Measurements from ENCODE around the gene BHLHA15.
A peak's percentile ranks its signal among the peaks of the same experiment; 100 is the strongest.

Gene BHLHA15

GRCh38 chr7:98189559-98189958 is 21.7 kb upstream of the BHLHA15 start:
- no peak for DNase-seq

- no peak for DNase-seq
Observed at GRCh38 chr7:98191668-98192431, 19.4 kb upstream of the BHLHA15 start.

DNA sequence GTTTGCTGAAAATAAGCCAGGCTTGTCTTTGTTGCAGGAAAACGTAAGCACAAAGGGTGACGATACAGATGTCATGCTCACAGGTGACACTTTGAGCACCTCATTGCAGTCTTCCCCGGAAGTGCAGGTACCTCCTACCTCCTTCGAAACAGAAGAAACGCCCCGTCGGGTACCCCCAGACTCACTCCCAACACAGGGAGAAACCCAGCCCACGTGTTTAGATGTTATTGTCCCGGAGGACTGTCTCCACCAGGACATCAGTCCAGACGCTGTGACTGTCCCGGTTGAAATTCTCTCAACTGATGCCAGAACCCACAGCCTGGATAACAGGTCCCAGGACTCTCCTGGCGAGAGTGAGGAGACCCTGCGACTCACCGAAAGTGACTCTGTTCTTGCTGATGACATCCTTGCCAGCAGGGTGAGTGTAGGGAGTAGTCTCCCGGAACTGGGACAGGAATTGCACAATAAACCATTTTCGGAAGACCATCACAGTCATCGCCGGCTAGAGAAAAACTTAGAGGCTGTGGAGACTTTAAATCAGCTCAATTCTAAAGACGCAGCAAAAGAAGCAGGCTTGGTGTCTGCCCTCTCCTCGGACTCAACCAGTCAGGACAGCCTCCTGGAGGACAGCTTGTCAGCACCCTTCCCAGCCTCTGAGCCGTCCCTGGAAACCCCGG is 18.3 kb upstream of the BHLHA15 start:
- no peak for DNase-seq

GRCh38 chr7:98193474-98194180 is 17.6 kb upstream of the BHLHA15 start:
- DNase-seq = no peak

GRCh38 chr7:98194186-98194585 is 17.1 kb upstream of the BHLHA15 start:
- DNase-seq = no peak

DNA sequence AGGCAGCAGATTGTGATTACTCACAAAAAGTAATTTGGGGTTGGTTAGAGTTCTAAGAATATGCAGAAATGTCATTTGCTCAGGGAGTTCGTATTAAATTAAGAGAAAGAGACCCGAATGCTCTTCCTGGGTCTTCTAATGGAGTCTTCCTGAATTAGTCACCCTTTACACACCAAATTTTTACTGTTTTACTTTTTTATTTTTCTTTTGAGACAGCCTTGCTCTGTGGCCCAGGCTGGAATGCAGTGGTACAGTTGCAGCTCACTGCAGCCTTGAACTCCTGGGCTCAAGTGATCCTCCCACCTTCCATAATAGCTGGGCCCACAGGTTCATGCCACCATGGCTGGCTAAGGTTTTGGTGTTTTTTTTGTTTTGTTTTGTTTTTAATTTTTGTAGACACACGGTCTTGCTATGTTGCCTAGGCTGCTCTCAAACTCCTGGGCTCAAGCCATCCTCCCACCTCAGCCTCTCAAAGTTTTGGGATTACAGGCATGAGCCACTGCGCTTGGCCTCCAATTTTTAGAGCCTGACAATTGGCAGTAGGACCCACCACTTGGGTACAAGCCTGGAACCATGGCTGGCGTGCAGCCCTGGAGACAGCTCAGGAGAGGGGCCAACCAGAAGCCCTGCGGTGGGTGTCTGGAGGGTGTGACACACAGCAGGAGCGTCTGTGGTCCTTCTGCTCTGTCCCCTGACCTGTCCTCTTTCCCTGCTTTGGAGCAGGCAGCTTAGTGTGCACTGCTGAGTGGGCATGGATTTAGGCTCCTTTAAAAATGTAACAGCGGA is 16.4 kb upstream of the BHLHA15 start:
- DNase-seq = no peak

DNA sequence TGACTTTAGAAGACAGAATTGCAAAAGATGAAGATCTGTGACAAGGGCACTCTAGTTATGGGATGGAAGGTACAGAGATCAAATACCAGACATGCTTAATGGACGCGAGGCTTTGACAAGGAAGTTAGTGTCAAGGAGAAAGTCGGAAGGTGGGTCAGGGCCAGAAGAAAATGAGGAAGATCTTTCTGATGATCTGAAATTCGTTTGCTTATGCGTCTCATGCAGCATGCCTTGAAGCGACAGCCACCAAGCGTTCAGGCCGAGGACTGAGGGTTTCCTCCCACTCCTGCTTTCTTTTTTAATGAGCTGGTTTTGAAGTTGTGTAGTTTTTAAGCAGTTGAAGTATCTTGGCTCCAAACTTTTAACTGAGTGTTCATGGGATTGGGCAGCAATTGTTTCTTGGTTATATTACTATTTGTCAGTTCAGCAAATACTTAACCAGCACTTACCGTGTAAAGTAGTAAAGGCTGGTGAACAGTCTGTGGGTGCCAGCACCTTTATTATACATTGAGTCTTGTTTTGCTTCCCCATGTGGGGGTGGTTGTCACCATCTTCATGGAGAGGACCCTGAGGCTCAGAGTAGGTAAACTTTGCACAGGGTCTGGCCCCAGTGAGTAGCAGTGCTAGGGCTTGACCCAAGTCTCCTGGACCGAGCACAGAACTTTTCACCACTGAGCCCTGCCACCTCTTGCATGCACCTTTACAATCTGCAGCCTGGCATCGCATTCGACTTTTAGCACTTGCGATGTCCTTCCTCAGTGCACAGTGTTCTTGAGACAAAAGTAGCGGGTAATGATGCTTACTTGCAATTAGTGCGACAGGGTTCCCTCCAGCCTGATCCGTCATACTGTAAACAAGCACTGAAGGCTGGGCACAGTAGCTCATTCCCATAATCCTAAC is 14.3 kb upstream of the BHLHA15 start:
- no peak for DNase-seq

GRCh38 chr7:98199131-98199530 is 12.1 kb upstream of the BHLHA15 start:
- DNase-seq = no peak

- DNase-seq = no peak
Observed at GRCh38 chr7:98200364-98200763, 10.9 kb upstream of the BHLHA15 start.

- peak; percentile 83 for DNase-seq
Observed at GRCh38 chr7:98202367-98203195, 8.7 kb upstream of the BHLHA15 start.

DNA sequence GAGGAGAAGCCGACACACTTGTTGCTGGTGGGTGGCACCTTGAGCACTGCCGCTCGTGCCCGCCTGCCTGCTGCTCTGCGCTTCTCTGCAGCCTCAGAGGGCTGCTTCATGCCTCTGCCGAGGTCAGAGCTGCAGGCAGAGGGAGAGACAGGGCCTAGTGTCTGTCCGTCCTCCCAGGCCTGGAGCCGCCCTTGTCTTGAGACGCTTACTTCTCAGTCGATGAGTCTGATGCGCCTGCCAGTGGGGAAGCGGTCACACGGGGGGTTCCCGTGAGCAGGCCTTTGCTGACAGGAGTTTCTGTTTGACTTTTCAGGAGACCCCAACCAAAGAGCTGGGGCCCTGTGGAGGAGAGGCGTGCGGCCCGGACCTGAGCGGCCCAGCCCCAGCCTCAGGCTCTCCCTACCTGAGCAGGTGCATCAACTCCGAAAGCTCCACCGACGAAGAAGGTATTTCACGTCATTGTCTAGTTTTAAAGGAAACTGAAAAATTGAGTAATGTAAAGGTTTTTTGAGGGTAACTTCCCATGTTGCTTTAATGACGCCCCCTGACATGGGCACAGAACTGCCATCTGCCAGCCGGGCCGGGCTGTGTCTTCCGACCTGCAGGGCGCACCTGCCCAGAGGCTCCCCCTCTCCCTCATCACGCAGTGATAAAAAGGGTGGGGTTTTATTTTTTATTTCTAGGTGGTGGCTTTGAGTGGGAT is 7.8 kb upstream of the BHLHA15 start:
- no peak for DNase-seq

GRCh38 chr7:98203964-98204605 is 7.2 kb upstream of the BHLHA15 start:
- DNase-seq = no peak

DNA sequence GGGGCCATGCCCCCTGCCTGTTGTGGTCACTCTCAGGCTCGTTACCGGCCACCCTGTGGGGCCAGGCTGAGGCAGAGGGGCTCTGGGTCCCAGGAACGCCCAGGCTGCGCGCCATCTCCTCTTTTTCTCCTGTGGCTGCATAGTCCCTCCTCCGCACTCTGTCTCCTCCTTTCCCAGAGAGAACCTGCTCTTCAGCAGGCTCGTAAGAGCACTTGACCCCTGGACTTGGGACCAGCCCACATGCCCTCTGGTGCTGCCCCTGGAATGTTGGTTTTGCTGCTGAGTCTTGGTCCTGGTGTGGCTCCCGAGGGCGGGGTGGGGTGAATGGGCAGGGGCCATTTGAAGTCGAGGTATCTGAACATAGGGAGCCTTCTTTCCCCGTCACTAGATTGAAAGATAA is 6.6 kb upstream of the BHLHA15 start:
- DNase-seq = no peak

- no peak for DNase-seq
Observed at GRCh38 chr7:98205162-98205845, 5.9 kb upstream of the BHLHA15 start.

GRCh38 chr7:98206451-98207330 is 4.5 kb upstream of the BHLHA15 start:
- no peak for DNase-seq

DNA sequence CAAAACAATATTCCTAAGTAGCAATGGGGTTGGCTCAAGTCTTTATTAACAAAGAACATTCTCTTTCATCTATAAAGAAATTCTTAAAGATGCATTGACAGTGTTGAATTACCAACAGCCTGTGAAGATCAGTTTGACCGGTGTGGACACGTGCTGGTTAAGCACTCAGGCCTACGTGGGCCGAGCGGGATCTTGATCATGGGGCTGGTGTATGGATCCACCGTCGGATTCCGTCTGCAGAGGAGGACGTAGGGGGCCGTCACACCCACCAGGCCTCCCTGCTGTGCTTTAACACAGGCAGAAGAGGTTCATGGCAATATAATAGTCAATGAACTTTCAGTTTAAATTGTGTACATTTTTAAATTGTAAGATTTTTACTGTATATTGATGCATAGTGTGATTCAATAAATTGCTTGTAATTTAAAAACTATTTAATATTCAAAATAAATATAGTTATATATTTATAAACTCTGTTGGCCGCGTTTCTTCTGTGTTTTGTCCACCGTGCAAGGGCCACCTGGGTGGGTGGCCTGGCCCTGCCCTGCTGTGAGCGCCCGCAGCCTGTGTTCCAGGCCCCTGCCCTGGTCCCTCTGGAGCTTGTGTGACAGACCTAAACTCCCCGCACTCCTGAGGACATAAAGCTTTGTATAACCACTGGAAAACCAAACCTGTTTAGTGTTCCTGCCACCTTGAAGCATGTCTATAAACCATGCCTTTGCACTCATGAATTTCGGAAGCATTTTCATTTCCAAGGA is 1.9 kb upstream of the BHLHA15 start:
- DNase-seq = no peak

GRCh38 chr7:98210513-98211220 is 572 bp upstream of the BHLHA15 start:
- no peak for DNase-seq
